Measurements from ENCODE around the gene TAS1R3.

DNA sequence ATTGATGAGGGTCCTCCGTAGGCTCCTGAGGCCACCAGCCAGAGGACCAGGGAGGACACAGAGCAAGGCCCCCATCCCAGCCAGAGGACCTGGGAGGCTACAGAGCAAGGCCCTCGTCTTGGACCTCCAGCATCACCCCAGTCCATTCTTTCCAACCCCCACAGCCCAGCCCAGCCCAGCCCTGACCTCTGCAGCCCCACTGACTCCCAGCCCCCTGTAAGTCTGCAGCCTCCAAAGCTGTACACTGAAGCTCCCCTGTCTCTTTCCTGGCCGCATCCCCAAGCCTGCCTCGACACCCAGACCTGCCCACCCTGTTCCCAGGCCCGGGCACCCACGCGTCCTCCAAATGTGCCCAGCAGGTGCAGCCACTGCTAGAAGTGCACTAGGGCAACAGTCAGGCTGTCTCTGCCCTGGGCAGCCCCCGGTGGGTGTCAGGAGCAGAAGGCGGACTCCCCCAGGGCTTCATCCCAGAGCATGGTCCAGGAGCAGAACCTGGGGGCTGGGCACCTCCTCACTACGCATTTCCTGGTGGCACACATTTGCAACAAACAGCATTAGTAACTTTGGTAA, 16.0 kb downstream of the TAS1R3 start:
- TF ChIP-seq EZH2phosphoT487 (conservative IDR thresholded peaks at IDR 0.05; ENCODE audit: low read length), result no peak
- TF ChIP-seq, protein P1, sequence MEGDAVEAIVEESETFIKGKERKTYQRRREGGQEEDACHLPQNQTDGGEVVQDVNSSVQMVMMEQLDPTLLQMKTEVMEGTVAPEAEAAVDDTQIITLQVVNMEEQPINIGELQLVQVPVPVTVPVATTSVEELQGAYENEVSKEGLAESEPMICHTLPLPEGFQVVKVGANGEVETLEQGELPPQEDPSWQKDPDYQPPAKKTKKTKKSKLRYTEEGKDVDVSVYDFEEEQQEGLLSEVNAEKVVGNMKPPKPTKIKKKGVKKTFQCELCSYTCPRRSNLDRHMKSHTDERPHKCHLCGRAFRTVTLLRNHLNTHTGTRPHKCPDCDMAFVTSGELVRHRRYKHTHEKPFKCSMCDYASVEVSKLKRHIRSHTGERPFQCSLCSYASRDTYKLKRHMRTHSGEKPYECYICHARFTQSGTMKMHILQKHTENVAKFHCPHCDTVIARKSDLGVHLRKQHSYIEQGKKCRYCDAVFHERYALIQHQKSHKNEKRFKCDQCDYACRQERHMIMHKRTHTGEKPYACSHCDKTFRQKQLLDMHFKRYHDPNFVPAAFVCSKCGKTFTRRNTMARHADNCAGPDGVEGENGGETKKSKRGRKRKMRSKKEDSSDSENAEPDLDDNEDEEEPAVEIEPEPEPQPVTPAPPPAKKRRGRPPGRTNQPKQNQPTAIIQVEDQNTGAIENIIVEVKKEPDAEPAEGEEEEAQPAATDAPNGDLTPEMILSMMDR (IDR thresholded peaks at IDR 0.05; ENCODE audit: insufficient read depth, low read length, poor library complexity, severe bottlenecking), result no peak

Measured in SU-DHL-6 (cell line).